Measurements from ENCODE around the gene MFSD2A. TPM values are rescaled to one million over a fixed set of nuclear protein-coding genes. Genes with fewer than 3 reads are reported as not detected.

The MFSD2A gene
- total and polyA plus RNA-seq, 10 of the 15 experiments (the other 5 are each of a cell fraction or from before 2014, with no cell fraction given): 0.84 to 30.1 (median 15.2) TPM

- TF ChIP-seq BCL3 (IDR thresholded peaks at IDR 0.05; ENCODE audit: borderline replicate concordance, insufficient read depth, low read depth, low read length, poor library complexity, severe bottlenecking) (no peak), RUNX3 (IDR thresholded peaks at IDR 0.05; ENCODE audit: low read length) (no peak), SMC3 (IDR thresholded peaks at IDR 0.05; ENCODE audit: borderline replicate concordance, low read length) (no peak), HSF1 (IDR thresholded peaks at IDR 0.05; ENCODE audit: low read depth, low read length) (no peak), YBX1 (IDR thresholded peaks at IDR 0.05) (no peak), RELA (IDR thresholded peaks at IDR 0.05; ENCODE audit: borderline replicate concordance, partially characterized antibody) (no peak), POLR2AphosphoS5 (IDR thresholded peaks at IDR 0.05; ENCODE audit: low read length) (no peak), ZZZ3 (IDR thresholded peaks at IDR 0.05; ENCODE audit: control insufficient read depth, insufficient read length, low read depth) (no peak), SIN3A (IDR thresholded peaks at IDR 0.05; ENCODE audit: low read depth, low read length) (no peak)
- TF ChIP-seq, protein P1, sequence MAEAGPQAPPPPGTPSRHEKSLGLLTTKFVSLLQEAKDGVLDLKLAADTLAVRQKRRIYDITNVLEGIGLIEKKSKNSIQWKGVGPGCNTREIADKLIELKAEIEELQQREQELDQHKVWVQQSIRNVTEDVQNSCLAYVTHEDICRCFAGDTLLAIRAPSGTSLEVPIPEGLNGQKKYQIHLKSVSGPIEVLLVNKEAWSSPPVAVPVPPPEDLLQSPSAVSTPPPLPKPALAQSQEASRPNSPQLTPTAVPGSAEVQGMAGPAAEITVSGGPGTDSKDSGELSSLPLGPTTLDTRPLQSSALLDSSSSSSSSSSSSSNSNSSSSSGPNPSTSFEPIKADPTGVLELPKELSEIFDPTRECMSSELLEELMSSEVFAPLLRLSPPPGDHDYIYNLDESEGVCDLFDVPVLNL (IDR thresholded peaks at IDR 0.05; ENCODE audit: low read depth, low read length): no peak
- TF ChIP-seq, protein P2, sequence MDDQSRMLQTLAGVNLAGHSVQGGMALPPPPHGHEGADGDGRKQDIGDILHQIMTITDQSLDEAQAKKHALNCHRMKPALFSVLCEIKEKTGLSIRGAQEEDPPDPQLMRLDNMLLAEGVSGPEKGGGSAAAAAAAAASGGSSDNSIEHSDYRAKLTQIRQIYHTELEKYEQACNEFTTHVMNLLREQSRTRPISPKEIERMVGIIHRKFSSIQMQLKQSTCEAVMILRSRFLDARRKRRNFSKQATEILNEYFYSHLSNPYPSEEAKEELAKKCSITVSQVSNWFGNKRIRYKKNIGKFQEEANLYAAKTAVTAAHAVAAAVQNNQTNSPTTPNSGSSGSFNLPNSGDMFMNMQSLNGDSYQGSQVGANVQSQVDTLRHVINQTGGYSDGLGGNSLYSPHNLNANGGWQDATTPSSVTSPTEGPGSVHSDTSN (IDR thresholded peaks at IDR 0.05; ENCODE audit: insufficient replicate concordance, low read depth, low read length): no peak
- TF ChIP-seq, protein P3, sequence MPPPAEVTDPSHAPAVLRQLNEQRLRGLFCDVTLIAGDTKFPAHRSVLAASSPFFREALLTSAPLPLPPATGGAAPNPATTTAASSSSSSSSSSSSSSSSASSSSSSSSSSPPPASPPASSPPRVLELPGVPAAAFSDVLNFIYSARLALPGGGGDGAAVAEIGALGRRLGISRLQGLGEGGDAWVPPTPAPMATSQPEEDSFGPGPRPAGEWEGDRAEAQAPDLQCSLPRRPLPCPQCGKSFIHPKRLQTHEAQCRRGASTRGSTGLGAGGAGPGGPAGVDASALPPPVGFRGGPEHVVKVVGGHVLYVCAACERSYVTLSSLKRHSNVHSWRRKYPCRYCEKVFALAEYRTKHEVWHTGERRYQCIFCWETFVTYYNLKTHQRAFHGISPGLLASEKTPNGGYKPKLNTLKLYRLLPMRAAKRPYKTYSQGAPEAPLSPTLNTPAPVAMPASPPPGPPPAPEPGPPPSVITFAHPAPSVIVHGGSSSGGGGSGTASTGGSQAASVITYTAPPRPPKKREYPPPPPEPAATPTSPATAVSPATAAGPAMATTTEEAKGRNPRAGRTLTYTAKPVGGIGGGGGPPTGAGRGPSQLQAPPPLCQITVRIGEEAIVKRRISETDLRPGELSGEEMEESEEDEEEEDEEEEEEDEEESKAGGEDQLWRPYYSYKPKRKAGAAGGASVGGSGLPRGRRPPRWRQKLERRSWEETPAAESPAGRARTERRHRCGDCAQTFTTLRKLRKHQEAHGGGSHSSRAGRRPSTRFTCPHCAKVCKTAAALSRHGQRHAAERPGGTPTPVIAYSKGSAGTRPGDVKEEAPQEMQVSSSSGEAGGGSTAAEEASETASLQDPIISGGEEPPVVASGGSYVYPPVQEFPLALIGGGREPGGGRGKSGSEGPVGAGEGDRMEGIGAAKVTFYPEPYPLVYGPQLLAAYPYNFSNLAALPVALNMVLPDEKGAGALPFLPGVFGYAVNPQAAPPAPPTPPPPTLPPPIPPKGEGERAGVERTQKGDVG (CRISPR knock-in tag; IDR thresholded peaks at IDR 0.05): no peak
These were observed 20.7 kb upstream of the MFSD2A start (continued) for GRCh38 chr1:39933956-39934941.

Data from GM12878 (cell line).